WTC11 (cell line): ENCODE results near the gene COX10. TPM values are rescaled to one million over a fixed set of nuclear protein-coding genes. Genes with fewer than 3 reads are reported as not detected.

Source experiments
- ATAC-seq: fragments of 200-7000 bp; cut with Tn5 transposase; 2 replicates; pipeline ENCODE4 v1.10.0; 2021; ENCODE audit warnings: mild to moderate bottlenecking, moderate library complexity
- CTCF ChIA-PET: fragments of 300-600 bp; sonication (Branson Sonifier 250); formaldehyde crosslinking; loops from one replicate; lab custom pipeline; 2021; ENCODE audit warnings: antibody characterized with exemption; lab: Charles Lee
- POLR2A ChIA-PET: fragments of 350-600 bp; sonication (Branson Sonifier 250); formaldehyde crosslinking; loops from one replicate; lab custom pipeline; 2021; ENCODE audit warnings: antibody characterized with exemption; lab: Charles Lee
- DNase-seq: peaks from one replicate; pipeline ENCODE4 v3.0.0; 2021; ENCODE audit warnings: low spot score
- H3K27ac Mint-ChIP-seq: 2 replicates; pipeline ENCODE4 v1.8.0; 2021; ENCODE audit warnings: mixed read lengths
- H3K27me3 Mint-ChIP-seq: 2 replicates; pipeline ENCODE4 v1.8.0; 2021; ENCODE audit warnings: low read depth, mild to moderate bottlenecking, moderate library complexity, mixed read lengths
- H3K36me3 Mint-ChIP-seq: 2 replicates; pipeline ENCODE4 v1.8.0; 2021; ENCODE audit warnings: mixed read lengths
- H3K4me1 Mint-ChIP-seq: 2 replicates; pipeline ENCODE4 v1.8.0; 2022; ENCODE audit warnings: mixed read lengths
- H3K4me3 Mint-ChIP-seq: 2 replicates; pipeline ENCODE4 v1.8.0; 2021; ENCODE audit warnings: mild to moderate bottlenecking, moderate library complexity, mixed read lengths
- H3K9me3 Mint-ChIP-seq: 2 replicates; pipeline ENCODE4 v1.8.0; 2021; ENCODE audit warnings: mixed read lengths
- ATF1 ChIP-seq: sonication (generic); formaldehyde crosslinking; IDR thresholded peaks from 2 replicates; pipeline ENCODE4 v1.8.1; 2023; ENCODE audit warnings: mild to moderate bottlenecking, moderate library complexity, missing genetic modification reagents
- ATF3 ChIP-seq: sonication (generic); formaldehyde crosslinking; conservative IDR thresholded peaks from 2 replicates; pipeline ENCODE4 v1.8.1; 2022; ENCODE audit warnings: mild to moderate bottlenecking, missing genetic modification reagents
- EMX1 ChIP-seq: fragments of 250-450 bp; sonication (Bioruptor Pico); IDR thresholded peaks from 2 replicates; pipeline ENCODE4 v1.8.0; 2021; ENCODE audit warnings: mild to moderate bottlenecking
- ETV6 ChIP-seq: sonication (generic); formaldehyde crosslinking; IDR thresholded peaks from 2 replicates; pipeline ENCODE4 v1.8.1; 2022; ENCODE audit warnings: mild to moderate bottlenecking, missing genetic modification reagents
- FOXJ3 ChIP-seq: sonication (generic); formaldehyde crosslinking; IDR thresholded peaks from 2 replicates; pipeline ENCODE4 v1.9.0; 2021; ENCODE audit warnings: missing genetic modification reagents, mild to moderate bottlenecking, borderline replicate concordance
- FOXP1 ChIP-seq: sonication (generic); formaldehyde crosslinking; IDR thresholded peaks from 2 replicates; pipeline ENCODE4 v1.8.0; 2022; ENCODE audit warnings: missing genetic modification reagents, mild to moderate bottlenecking, moderate library complexity, borderline replicate concordance
- IRF1 ChIP-seq: sonication (generic); formaldehyde crosslinking; IDR thresholded peaks from 2 replicates; pipeline ENCODE4 v1.8.0; 2023; ENCODE audit warnings: missing genetic modification reagents
- JAZF1 ChIP-seq: fragments of 250-450 bp; sonication (Bioruptor Pico); IDR thresholded peaks from 2 replicates; pipeline ENCODE4 v1.9.0; 2021; ENCODE audit warnings: moderate library complexity, mild to moderate bottlenecking, inconsistent platforms
- KAT7 ChIP-seq: sonication (generic); formaldehyde crosslinking; IDR thresholded peaks from 2 replicates; pipeline ENCODE4 v1.8.1; 2023; ENCODE audit warnings: missing genetic modification reagents, mild to moderate bottlenecking, borderline replicate concordance
- NR1H2 ChIP-seq: sonication (generic); formaldehyde crosslinking; IDR thresholded peaks from 2 replicates; pipeline ENCODE4 v1.9.0; 2021; ENCODE audit warnings: mild to moderate bottlenecking, moderate library complexity, missing genetic modification reagents
- PRDM15 ChIP-seq: sonication (generic); formaldehyde crosslinking; IDR thresholded peaks from 2 replicates; pipeline ENCODE4 v1.8.0; 2022; ENCODE audit warnings: missing genetic modification reagents
- SMAD3 ChIP-seq: sonication (generic); formaldehyde crosslinking; IDR thresholded peaks from 2 replicates; pipeline ENCODE4 v1.8.0; 2022; ENCODE audit warnings: missing genetic modification reagents, mild to moderate bottlenecking, borderline replicate concordance
- TCF7 ChIP-seq: sonication (generic); formaldehyde crosslinking; IDR thresholded peaks from 2 replicates; pipeline ENCODE4 v1.8.0; 2022; ENCODE audit warnings: mild to moderate bottlenecking, low read depth, missing genetic modification reagents, moderate library complexity
- ZMAT4 ChIP-seq: fragments of 250-450 bp; sonication (Bioruptor Pico); IDR thresholded peaks from 2 replicates; pipeline ENCODE4 v1.9.0; 2021; ENCODE audit warnings: mild to moderate bottlenecking
- ZNF219 ChIP-seq: sonication (generic); formaldehyde crosslinking; IDR thresholded peaks from 2 replicates; pipeline ENCODE4 v1.8.0; 2023; ENCODE audit warnings: missing genetic modification reagents, mild to moderate bottlenecking, borderline replicate concordance
- ZNF232 ChIP-seq: sonication (generic); formaldehyde crosslinking; IDR thresholded peaks from 2 replicates; pipeline ENCODE4 v1.8.0; 2022; ENCODE audit warnings: mild to moderate bottlenecking, missing genetic modification reagents
- ZNF423 ChIP-seq: fragments of 250-450 bp; sonication (Bioruptor Pico); IDR thresholded peaks from 2 replicates; pipeline ENCODE4 v2.1.2; 2022; ENCODE audit warnings: mild to moderate bottlenecking, moderate library complexity
- ZNF532 ChIP-seq: fragments of 250-450 bp; sonication (Bioruptor Pico); IDR thresholded peaks from 2 replicates; pipeline ENCODE4 v1.9.0; 2021; ENCODE audit warnings: mild to moderate bottlenecking, borderline replicate concordance
- total RNA-seq: library from RNA; stranded (reverse); gene quantifications from 3 replicates; pipeline ENCODE4 v1.2.3, GENCODE V29; 2021

Gene COX10
- total RNA-seq, 1 experiment from 2014 or later, result 22.0 TPM

GRCh38 chr17:14205992-14206461 is 136.7 kb downstream of the COX10 start (continued):
- TF ChIP-seq ZNF532 (no peak), ZMAT4 (CRISPR knock-in tag) (no peak), ETV6 (CRISPR knock-in tag) (no peak), ZNF423 (CRISPR knock-in tag) (no peak), FOXP1 (CRISPR knock-in tag) (no peak), ZNF232 (CRISPR knock-in tag) (no peak), ATF1 (no peak)
- TF ChIP-seq, all 79 proteins: peak for 0

DNA sequence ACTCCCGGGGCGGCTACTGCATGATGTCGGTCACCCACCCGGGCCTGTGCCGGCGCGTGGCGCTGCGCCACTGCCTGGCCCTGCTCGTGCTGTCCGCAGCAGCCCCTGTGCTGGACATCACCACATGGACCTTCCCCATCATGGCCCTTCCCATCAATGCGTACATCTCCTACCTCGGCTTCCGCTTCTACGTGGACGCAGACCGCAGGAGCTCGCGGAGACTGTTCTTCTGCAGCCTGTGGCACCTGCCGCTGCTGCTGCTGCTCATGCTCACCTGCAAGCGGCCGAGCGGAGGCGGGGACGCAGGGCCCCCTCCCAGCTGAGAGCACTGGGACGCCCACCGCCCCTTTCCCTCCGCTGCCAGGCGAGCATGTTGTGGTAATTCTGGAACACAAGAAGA is 137.6 kb downstream of the COX10 start:
- CTCF ChIA-PET, result interaction anchor here (1.3 kb wide), 1 partner anchor 94 kb away, joined by 4 read pairs; the partner anchor contains the start of gene HS3ST3B1

More for the DNA sequence above, 137.6 kb downstream of the COX10 start:
- Mint-ChIP-seq H3K9me3 (peaks cover 13% of the 10 kb centered on the region), H3K27me3 (no peaks in the 10 kb centered on the region), H3K4me1 (0 out of 2 replicates have a peak, but pooled peaks cover 4% of the 10 kb centered on the region), H3K27ac (no peak overlapping the region), H3K36me3 (peaks cover 26% of the 10 kb centered on the region), H3K4me3 (no peak overlapping the region)
- ATAC-seq, result no peak
- TF ChIP-seq JAZF1 (no peak), SMAD3 (CRISPR knock-in tag) (no peak), FOXJ3 (CRISPR knock-in tag) (no peak), ATF3 (CRISPR knock-in tag) (no peak), IRF1 (no peak), NR1H2 (CRISPR knock-in tag) (no peak), ZNF219 (CRISPR knock-in tag) (no peak), KAT7 (no peak), TCF7 (CRISPR knock-in tag) (no peak), PRDM15 (CRISPR knock-in tag) (no peak), EMX1 (CRISPR knock-in tag) (no peak)
- POLR2A ChIA-PET, result interaction anchor here (0.5 to 1.6 kb wide), 2 partner anchors 94 to 169 kb away, joined by 3 to 4 read pairs; partner anchors contain the start of gene HS3ST3B1
- no peak for DNase-seq
